Measurements from ENCODE around the gene USP17L28. TPM values are rescaled to one million over a fixed set of nuclear protein-coding genes. Genes with fewer than 3 reads are reported as not detected.
"Not testable (repeated sequence)": the region's sequence is repeated elsewhere in the genome, so short reads cannot be mapped to it uniquely, and the experiment has no call there.

The USP17L28 gene
- polyA plus RNA-seq (2013, experiment 1 of 2) = not detected
- polyA plus RNA-seq (2013, experiment 2 of 2) = not detected

GRCh38 chr4:9348593-9348992 lies at the start of gene USP17L28:
TSS of gene USP17L28 (plus strand) at chr4:9348893. CDS start at chr4:9348893, 0 bp downstream.
- not testable (repeated sequence) for H2BK120ac ChIP-seq (ENCODE audit: low read depth, low read length); H3K4ac ChIP-seq (ENCODE audit: low read depth, low read length); H3K23ac ChIP-seq (ENCODE audit: low read length); H3K4me3 ChIP-seq (ENCODE audit: low read length); H3K79me2 ChIP-seq (ENCODE audit: control insufficient read depth, insufficient read depth, low read length); H3K9ac ChIP-seq (ENCODE audit: low read length); H3K27ac ChIP-seq (ENCODE audit: low read depth, low read length); H3K79me1 ChIP-seq (ENCODE audit: low read length); H2BK5ac ChIP-seq (ENCODE audit: low read length); DNase-seq; H3K4me2 ChIP-seq (ENCODE audit: low read length); H2BK15ac ChIP-seq (replicated peaks; ENCODE audit: low read depth); H2AK5ac ChIP-seq (ENCODE audit: low read length); H3K36me3 ChIP-seq (ENCODE audit: control insufficient read depth, insufficient read depth, low read length); H4K8ac ChIP-seq (ENCODE audit: low read depth, low read length); H4K5ac ChIP-seq (ENCODE audit: low read length); H3K18ac ChIP-seq (ENCODE audit: low read length); H3K4me1 ChIP-seq (ENCODE audit: control insufficient read depth, low read depth, low read length); H3K56ac ChIP-seq (ENCODE audit: low read length); H3K27me3 ChIP-seq (ENCODE audit: insufficient read depth, low read length, poor library complexity)
- WGBS (ENCODE audit: extremely low coverage, insufficient coverage, low lambda C conversion rate) = no CpG with 5 or more reads among the region's 15 CpGs

- H4K8ac ChIP-seq (ENCODE audit: low read depth, low read length); H2BK15ac ChIP-seq (replicated peaks; ENCODE audit: low read depth); H3K56ac ChIP-seq (ENCODE audit: low read length); H2AK5ac ChIP-seq (ENCODE audit: low read length); H3K4me1 ChIP-seq (ENCODE audit: control insufficient read depth, low read depth, low read length); H2BK5ac ChIP-seq (ENCODE audit: low read length); DNase-seq; H3K79me2 ChIP-seq (ENCODE audit: control insufficient read depth, insufficient read depth, low read length); H3K4me2 ChIP-seq (ENCODE audit: low read length); H3K4me3 ChIP-seq (ENCODE audit: low read length); H3K9ac ChIP-seq (ENCODE audit: low read length); H4K5ac ChIP-seq (ENCODE audit: low read length); H2BK120ac ChIP-seq (ENCODE audit: low read depth, low read length); H3K36me3 ChIP-seq (ENCODE audit: control insufficient read depth, insufficient read depth, low read length); H3K4ac ChIP-seq (ENCODE audit: low read depth, low read length); H3K79me1 ChIP-seq (ENCODE audit: low read length); H3K18ac ChIP-seq (ENCODE audit: low read length); H3K27ac ChIP-seq (ENCODE audit: low read depth, low read length); H3K23ac ChIP-seq (ENCODE audit: low read length); H3K27me3 ChIP-seq (ENCODE audit: insufficient read depth, low read length, poor library complexity): not testable (repeated sequence)
- WGBS (ENCODE audit: extremely low coverage, insufficient coverage, low lambda C conversion rate) = no CpG with 5 or more reads among the region's 13 CpGs
Measured at GRCh38 chr4:9324191-9324590, 24.5 kb upstream of the USP17L28 start.

GRCh38 chr4:9324865-9325264 lies 23.8 kb upstream of the USP17L28 start, which contains the start of gene USP17L24:
TSS of gene USP17L24 (plus strand) at chr4:9325165. CDS start at chr4:9325165, 0 bp downstream.
- WGBS (ENCODE audit: extremely low coverage, insufficient coverage, low lambda C conversion rate) = no CpG with 5 or more reads among the region's 15 CpGs
- not testable (repeated sequence) for H3K9ac ChIP-seq (ENCODE audit: low read length); H3K4me1 ChIP-seq (ENCODE audit: control insufficient read depth, low read depth, low read length); H3K27me3 ChIP-seq (ENCODE audit: insufficient read depth, low read length, poor library complexity); H3K79me1 ChIP-seq (ENCODE audit: low read length); H3K4ac ChIP-seq (ENCODE audit: low read depth, low read length); H3K56ac ChIP-seq (ENCODE audit: low read length); H3K18ac ChIP-seq (ENCODE audit: low read length); H3K4me3 ChIP-seq (ENCODE audit: low read length); DNase-seq; H2BK5ac ChIP-seq (ENCODE audit: low read length); H4K5ac ChIP-seq (ENCODE audit: low read length); H3K4me2 ChIP-seq (ENCODE audit: low read length); H3K27ac ChIP-seq (ENCODE audit: low read depth, low read length); H2BK15ac ChIP-seq (replicated peaks; ENCODE audit: low read depth); H3K23ac ChIP-seq (ENCODE audit: low read length); H2AK5ac ChIP-seq (ENCODE audit: low read length); H4K8ac ChIP-seq (ENCODE audit: low read depth, low read length); H2BK120ac ChIP-seq (ENCODE audit: low read depth, low read length); H3K79me2 ChIP-seq (ENCODE audit: control insufficient read depth, insufficient read depth, low read length); H3K36me3 ChIP-seq (ENCODE audit: control insufficient read depth, insufficient read depth, low read length)

GRCh38 chr4:9329611-9330010 lies 19.1 kb upstream of the USP17L28 start, which contains the start of gene USP17L25:
TSS of gene USP17L25 (plus strand) at chr4:9329911. CDS start at chr4:9329911, 0 bp downstream.
- H3K36me3 ChIP-seq (ENCODE audit: control insufficient read depth, insufficient read depth, low read length); H2BK15ac ChIP-seq (replicated peaks; ENCODE audit: low read depth); H3K9ac ChIP-seq (ENCODE audit: low read length); H4K8ac ChIP-seq (ENCODE audit: low read depth, low read length); H2BK5ac ChIP-seq (ENCODE audit: low read length); H3K4ac ChIP-seq (ENCODE audit: low read depth, low read length); H2BK120ac ChIP-seq (ENCODE audit: low read depth, low read length); H2AK5ac ChIP-seq (ENCODE audit: low read length); H3K56ac ChIP-seq (ENCODE audit: low read length); H3K27ac ChIP-seq (ENCODE audit: low read depth, low read length); DNase-seq; H3K79me1 ChIP-seq (ENCODE audit: low read length); H4K5ac ChIP-seq (ENCODE audit: low read length); H3K18ac ChIP-seq (ENCODE audit: low read length); H3K4me3 ChIP-seq (ENCODE audit: low read length); H3K27me3 ChIP-seq (ENCODE audit: insufficient read depth, low read length, poor library complexity); H3K23ac ChIP-seq (ENCODE audit: low read length); H3K4me1 ChIP-seq (ENCODE audit: control insufficient read depth, low read depth, low read length); H3K79me2 ChIP-seq (ENCODE audit: control insufficient read depth, insufficient read depth, low read length); H3K4me2 ChIP-seq (ENCODE audit: low read length): not testable (repeated sequence)
- no CpG with 5 or more reads among the region's 15 CpGs for WGBS (ENCODE audit: extremely low coverage, insufficient coverage, low lambda C conversion rate)

- H3K4ac ChIP-seq (ENCODE audit: low read depth, low read length); H4K8ac ChIP-seq (ENCODE audit: low read depth, low read length); H3K4me2 ChIP-seq (ENCODE audit: low read length); H3K4me1 ChIP-seq (ENCODE audit: control insufficient read depth, low read depth, low read length); H4K5ac ChIP-seq (ENCODE audit: low read length); H3K9ac ChIP-seq (ENCODE audit: low read length); H2AK5ac ChIP-seq (ENCODE audit: low read length); H3K23ac ChIP-seq (ENCODE audit: low read length); H3K79me2 ChIP-seq (ENCODE audit: control insufficient read depth, insufficient read depth, low read length); H3K56ac ChIP-seq (ENCODE audit: low read length); H3K36me3 ChIP-seq (ENCODE audit: control insufficient read depth, insufficient read depth, low read length); H3K18ac ChIP-seq (ENCODE audit: low read length); H2BK5ac ChIP-seq (ENCODE audit: low read length); H3K79me1 ChIP-seq (ENCODE audit: low read length); H3K27ac ChIP-seq (ENCODE audit: low read depth, low read length); H2BK15ac ChIP-seq (replicated peaks; ENCODE audit: low read depth); H3K27me3 ChIP-seq (ENCODE audit: insufficient read depth, low read length, poor library complexity); DNase-seq; H3K4me3 ChIP-seq (ENCODE audit: low read length); H2BK120ac ChIP-seq (ENCODE audit: low read depth, low read length): not testable (repeated sequence)
- WGBS (ENCODE audit: extremely low coverage, insufficient coverage, low lambda C conversion rate) = no CpG with 5 or more reads among the region's 15 CpGs
Measured at GRCh38 chr4:9334358-9334757, 14.3 kb upstream of the USP17L28 start, which contains the start of gene USP17L26. TSS of gene USP17L26 (plus strand) at chr4:9334658. CDS start at chr4:9334658, 0 bp downstream.

- not testable (repeated sequence) for DNase-seq; H3K4me2 ChIP-seq (ENCODE audit: low read length); H3K18ac ChIP-seq (ENCODE audit: low read length); H3K23ac ChIP-seq (ENCODE audit: low read length); H3K79me2 ChIP-seq (ENCODE audit: control insufficient read depth, insufficient read depth, low read length); H3K36me3 ChIP-seq (ENCODE audit: control insufficient read depth, insufficient read depth, low read length); H3K4me1 ChIP-seq (ENCODE audit: control insufficient read depth, low read depth, low read length); H2BK120ac ChIP-seq (ENCODE audit: low read depth, low read length); H2BK15ac ChIP-seq (replicated peaks; ENCODE audit: low read depth); H3K56ac ChIP-seq (ENCODE audit: low read length); H4K8ac ChIP-seq (ENCODE audit: low read depth, low read length); H3K9ac ChIP-seq (ENCODE audit: low read length); H3K27ac ChIP-seq (ENCODE audit: low read depth, low read length); H2AK5ac ChIP-seq (ENCODE audit: low read length); H3K4me3 ChIP-seq (ENCODE audit: low read length); H2BK5ac ChIP-seq (ENCODE audit: low read length); H3K79me1 ChIP-seq (ENCODE audit: low read length); H3K27me3 ChIP-seq (ENCODE audit: insufficient read depth, low read length, poor library complexity); H3K4ac ChIP-seq (ENCODE audit: low read depth, low read length); H4K5ac ChIP-seq (ENCODE audit: low read length)
- WGBS (ENCODE audit: extremely low coverage, insufficient coverage, low lambda C conversion rate) = no CpG with 5 or more reads among the region's 15 CpGs
Measured at GRCh38 chr4:9339103-9339502, 9.6 kb upstream of the USP17L28 start, which contains the start of gene USP17L5. TSS of gene USP17L5 (plus strand) at chr4:9339403. CDS start at chr4:9339403, 0 bp downstream.

All from mesendoderm (in vitro differentiated cells).